H7 (cell line): ENCODE measurements around the gene GOLGA7B. TPM values are rescaled to one million over a fixed set of nuclear protein-coding genes. Genes with fewer than 3 reads are reported as not detected.

ENCODE experiments used
- DNase-seq: peaks from one replicate; pipeline ENCODE4 v3.0.0; 2012
- H3K27me3 ChIP-seq: 2 replicates; pipeline ENCODE4 v1.6.0; 2011; ENCODE audit warnings: mild to moderate bottlenecking, low read length; ENCODE audit not compliant: control insufficient read depth, insufficient read depth
- H3K36me3 ChIP-seq: replicated peaks from 2 replicates; pipeline ENCODE4 v1.5.1; 2011; ENCODE audit warnings: low read length; ENCODE audit not compliant: control insufficient read depth, insufficient read depth
- H3K4me3 ChIP-seq: 2 replicates; pipeline ENCODE4 v1.5.1; 2011; ENCODE audit warnings: low read depth, mild to moderate bottlenecking, control low read depth, low read length, moderate library complexity; ENCODE audit not compliant: insufficient read depth
- total RNA-seq: library from RNA; depleted of rRNA; stranded (reverse); fragments of >200 nt; shearing (Covaris generic); gene quantifications from 2 replicates; pipeline ENCODE4 v1.2.3, GENCODE V29; 2014; rRNA removed

Gene GOLGA7B
- 0.04 TPM in 1 of 2 replicates, not detected in the other for total RNA-seq

GRCh38 chr10:97849687-97850402, at the start of gene GOLGA7B:
TSS of gene GOLGA7B (plus strand) at chr10:97849843. CDS start at chr10:97850304, 461 bp downstream.
- H3K36me3 ChIP-seq = no peaks in the 10 kb centered on the region
- peak within 1 kb of the TSS; percentile 49 for H3K4me3 ChIP-seq
- peaks cover 25% of the 10 kb centered on the region for H3K27me3 ChIP-seq
- DNase-seq = peak; percentile 98

- H3K27me3 ChIP-seq = no peaks in the 10 kb centered on the region
- no peaks in the 10 kb centered on the region for H3K36me3 ChIP-seq
- DNase-seq = no peak
- H3K4me3 ChIP-seq = no peak overlapping the region
These were observed 49.2 kb upstream of the GOLGA7B start for GRCh38 chr10:97800474-97800873.

- H3K36me3 ChIP-seq = no peaks in the 10 kb centered on the region
- H3K4me3 ChIP-seq = no peak overlapping the region
- DNase-seq = no peak
- no peaks in the 10 kb centered on the region for H3K27me3 ChIP-seq
These were observed 48.2 kb upstream of the GOLGA7B start for GRCh38 chr10:97801422-97801821.

GRCh38 chr10:97805096-97805884, 44.4 kb upstream of the GOLGA7B start:
- Histone ChIP-seq H3K36me3 (no peaks in the 10 kb centered on the region), H3K4me3 (no peak overlapping the region), H3K27me3 (no peaks in the 10 kb centered on the region)
- DNase-seq = peak; percentile 76

- H3K36me3 ChIP-seq = no peaks in the 10 kb centered on the region
- no peak for DNase-seq
- no peak overlapping the region for H3K4me3 ChIP-seq
- no peaks in the 10 kb centered on the region for H3K27me3 ChIP-seq
These were observed 43.7 kb upstream of the GOLGA7B start for GRCh38 chr10:97805949-97806348.

GRCh38 chr10:97810446-97810845, 39.2 kb upstream of the GOLGA7B start:
- Histone ChIP-seq H3K4me3 (no peak overlapping the region), H3K27me3 (no peaks in the 10 kb centered on the region), H3K36me3 (no peaks in the 10 kb centered on the region)
- no peak for DNase-seq

- DNase-seq = no peak
- H3K27me3 ChIP-seq = no peaks in the 10 kb centered on the region
- no peak overlapping the region for H3K4me3 ChIP-seq
These were observed 37.7 kb upstream of the GOLGA7B start for GRCh38 chr10:97811958-97812357.

GRCh38 chr10:97812696-97813095, 36.9 kb upstream of the GOLGA7B start:
- no peaks in the 10 kb centered on the region for H3K36me3 ChIP-seq
- H3K27me3 ChIP-seq = no peaks in the 10 kb centered on the region
- no peak for DNase-seq
- no peak overlapping the region for H3K4me3 ChIP-seq

More at GRCh38 chr10:97811958-97812357, 37.7 kb upstream of the GOLGA7B start:
- no peaks in the 10 kb centered on the region for H3K36me3 ChIP-seq

- no peak for DNase-seq
- Histone ChIP-seq H3K4me3 (no peak overlapping the region), H3K27me3 (no peaks in the 10 kb centered on the region), H3K36me3 (no peaks in the 10 kb centered on the region)
These were observed 36.3 kb upstream of the GOLGA7B start for GRCh38 chr10:97813311-97813710.

GRCh38 chr10:97814996-97815395, 34.6 kb upstream of the GOLGA7B start:
- Histone ChIP-seq H3K4me3 (no peak overlapping the region), H3K27me3 (no peaks in the 10 kb centered on the region), H3K36me3 (no peaks in the 10 kb centered on the region)
- no peak for DNase-seq

- Histone ChIP-seq H3K4me3 (no peak overlapping the region), H3K27me3 (no peaks in the 10 kb centered on the region), H3K36me3 (no peaks in the 10 kb centered on the region)
- DNase-seq = no peak
These were observed 33.0 kb upstream of the GOLGA7B start for GRCh38 chr10:97816609-97817008.

- no peaks in the 10 kb centered on the region for H3K27me3 ChIP-seq
- DNase-seq = no peak
These were observed 31.1 kb upstream of the GOLGA7B start for GRCh38 chr10:97818572-97818971.

GRCh38 chr10:97820096-97820704, 29.4 kb upstream of the GOLGA7B start:
- H3K36me3 ChIP-seq = no peaks in the 10 kb centered on the region
- no peaks in the 10 kb centered on the region for H3K27me3 ChIP-seq
- DNase-seq = no peak
- no peak overlapping the region for H3K4me3 ChIP-seq

More at GRCh38 chr10:97818572-97818971, 31.1 kb upstream of the GOLGA7B start:
- Histone ChIP-seq H3K36me3 (no peaks in the 10 kb centered on the region), H3K4me3 (no peak overlapping the region)

GRCh38 chr10:97821308-97822038, 28.2 kb upstream of the GOLGA7B start:
- no peaks in the 10 kb centered on the region for H3K27me3 ChIP-seq
- DNase-seq = peak; percentile 84
- no peak overlapping the region for H3K4me3 ChIP-seq
- H3K36me3 ChIP-seq = no peaks in the 10 kb centered on the region
